ENCODE data around the gene MRPL58.

MRPL58 gene

GRCh38 chr17:74971069-74971841, 41.2 kb upstream of the MRPL58 start:
- in situ Hi-C loops (cut with HindIII; ENCODE audit: low sequenced_read_pairs) = no loop called here
- no peak for TF ChIP-seq CTCF (IDR thresholded peaks at IDR 0.05; ENCODE audit: low read depth, low read length, missing control alignments)
- H3K4me3 ChIP-seq (ENCODE audit: low read depth, low read length) = no peak overlapping the region
- DNase-seq (ENCODE audit: low read depth) = no peak

DNA sequence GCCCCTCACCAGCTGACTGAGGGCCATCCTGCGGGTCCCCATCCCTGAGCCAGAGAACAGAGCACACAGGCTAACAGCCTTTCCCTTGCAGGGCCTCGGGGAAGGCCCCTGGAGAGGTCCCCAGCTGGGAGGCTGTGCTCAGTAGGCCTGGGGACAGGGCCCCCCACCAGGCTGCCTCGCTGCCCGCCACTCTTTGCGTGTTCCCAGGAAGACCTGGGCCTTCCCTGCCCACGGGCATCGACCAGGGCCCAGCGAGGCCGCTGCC, 40.7 kb upstream of the MRPL58 start:
- DNase-seq (ENCODE audit: low read depth) = no peak
- H3K4me3 ChIP-seq (ENCODE audit: low read depth, low read length) = no peak overlapping the region
- in situ Hi-C loops (cut with HindIII; ENCODE audit: low sequenced_read_pairs) = no loop called here
- no peak for TF ChIP-seq CTCF (IDR thresholded peaks at IDR 0.05; ENCODE audit: low read depth, low read length, missing control alignments)

GRCh38 chr17:74972107-74972972, 40.1 kb upstream of the MRPL58 start, which contains the start of gene HID1:
Gene HID1 (minus strand): TSS chr17:74972759. CDS start chr17:74972656, 103 bp downstream.
- H3K4me3 ChIP-seq (ENCODE audit: low read depth, low read length) = peak within 1 kb of the TSS; percentile 39

DNA sequence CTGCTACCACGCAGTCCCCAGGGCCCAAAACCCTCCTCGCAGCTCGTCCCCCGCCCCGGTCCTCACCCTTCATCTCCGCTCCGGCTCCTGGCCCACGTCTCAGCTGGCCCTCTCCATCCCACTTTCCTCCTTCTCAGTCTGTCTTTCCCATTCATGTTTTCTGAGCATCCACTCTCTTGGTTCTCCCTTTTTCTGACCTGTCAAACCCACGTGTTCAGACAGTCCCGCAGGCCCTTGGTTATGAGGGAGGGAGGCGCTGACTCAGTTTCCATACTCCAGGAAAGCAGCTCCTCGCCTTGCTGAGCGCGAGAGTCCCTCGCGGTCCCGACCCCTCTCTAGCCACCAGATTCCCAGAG, 39.5 kb upstream of the MRPL58 start:
- peak overlapping the region; percentile 5 for H3K4me3 ChIP-seq (ENCODE audit: low read depth, low read length)
- DNase-seq (ENCODE audit: low read depth) = no peak
- TF ChIP-seq CTCF (IDR thresholded peaks at IDR 0.05; ENCODE audit: low read depth, low read length, missing control alignments) = no peak
- in situ Hi-C loops (cut with HindIII; ENCODE audit: low sequenced_read_pairs) = no loop called here

More at GRCh38 chr17:74972107-74972972, 40.1 kb upstream of the MRPL58 start, which contains the start of gene HID1:
- DNase-seq (ENCODE audit: low read depth) = no peak
- TF ChIP-seq CTCF (IDR thresholded peaks at IDR 0.05; ENCODE audit: low read depth, low read length, missing control alignments) = no peak
- in situ Hi-C loops (cut with HindIII; ENCODE audit: low sequenced_read_pairs) = no loop called here

GRCh38 chr17:74975943-74976342, 36.5 kb upstream of the MRPL58 start:
- no peak overlapping the region for H3K4me3 ChIP-seq (ENCODE audit: low read depth, low read length)
- no peak for DNase-seq (ENCODE audit: low read depth)
- in situ Hi-C loops (cut with HindIII; ENCODE audit: low sequenced_read_pairs) = no loop called here
- TF ChIP-seq CTCF (IDR thresholded peaks at IDR 0.05; ENCODE audit: low read depth, low read length, missing control alignments) = no peak

DNA sequence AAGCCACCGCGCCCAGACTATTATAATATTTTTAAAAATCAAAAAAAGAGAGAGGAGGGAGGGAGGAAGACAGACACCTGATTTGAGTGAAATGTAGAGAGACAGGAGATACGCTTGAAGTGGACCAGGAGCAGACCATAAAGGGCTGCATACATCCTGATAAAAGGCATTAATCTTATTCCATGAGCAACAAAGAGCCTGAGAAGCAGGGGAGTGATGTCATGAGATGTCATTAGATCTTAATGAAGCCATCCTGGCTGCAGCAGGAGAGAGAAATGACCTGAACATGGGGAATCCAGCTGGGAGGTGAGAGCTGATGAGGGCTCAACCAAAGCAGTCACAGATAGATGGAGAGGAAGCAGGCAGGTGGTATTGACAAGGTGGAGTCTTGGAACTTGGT, 34.7 kb upstream of the MRPL58 start:
- in situ Hi-C loops (cut with HindIII; ENCODE audit: low sequenced_read_pairs) = no loop called here
- H3K4me3 ChIP-seq (ENCODE audit: low read depth, low read length) = no peak overlapping the region
- no peak for DNase-seq (ENCODE audit: low read depth)
- no peak for TF ChIP-seq CTCF (IDR thresholded peaks at IDR 0.05; ENCODE audit: low read depth, low read length, missing control alignments)

Measured in astrocyte of the cerebellum (primary cell).